ENCODE measurements around the gene CDK14. TPM values are rescaled to one million over a fixed set of nuclear protein-coding genes. Genes with fewer than 3 reads are reported as not detected.

CDK14 gene
- total and polyA plus RNA-seq, 10 of the 15 experiments (the other 5 are each of a cell fraction or from before 2014, with no cell fraction given), result 6.5 to 61.3 (median 24.2) TPM

DNA sequence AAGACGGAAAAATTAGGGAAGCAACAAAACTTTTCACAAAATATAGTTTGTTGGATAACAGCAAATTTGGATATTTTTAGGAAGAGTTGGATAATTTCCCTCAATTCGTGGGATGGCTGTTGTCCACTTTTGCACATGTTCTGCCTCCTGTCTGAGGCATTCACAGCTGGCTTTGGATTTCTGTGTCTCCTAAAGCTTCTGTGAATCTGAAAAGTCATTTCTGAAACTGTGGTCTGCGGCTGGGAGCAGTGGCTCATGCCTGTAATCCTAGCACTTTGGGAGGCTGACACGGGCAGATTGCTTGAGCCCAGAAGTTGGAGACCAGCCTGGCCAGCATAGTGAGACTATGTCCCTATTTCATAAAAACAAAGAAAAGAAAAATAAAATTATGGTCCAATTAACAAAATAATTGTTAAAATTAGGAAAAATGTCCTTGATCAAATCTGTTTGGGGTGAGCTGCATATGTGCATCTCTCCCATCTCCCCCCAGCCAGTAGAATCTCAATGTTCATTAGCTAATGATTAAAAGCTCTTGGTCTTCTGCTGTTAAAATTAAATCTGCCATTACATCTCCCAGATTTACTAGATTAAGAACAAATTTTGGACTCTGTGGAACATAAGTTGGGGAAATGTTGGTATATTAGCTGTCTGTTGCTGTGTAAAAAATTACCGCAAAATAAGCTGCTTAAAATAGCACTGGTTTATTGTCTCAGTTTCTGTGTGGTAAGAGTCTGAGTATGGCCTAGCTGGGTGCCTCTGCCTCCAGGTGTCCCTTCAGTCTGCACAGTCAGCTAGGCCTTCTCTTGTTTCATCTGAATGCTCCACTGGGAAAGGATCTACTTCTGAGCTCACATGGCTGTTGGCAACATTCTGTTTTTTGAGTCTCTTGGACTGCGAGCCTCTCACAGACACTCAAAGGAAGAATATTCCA lies 336.1 kb downstream of the CDK14 start (continued):
- TF ChIP-seq NKRF (conservative IDR thresholded peaks at IDR 0.05) (no peak), TCF3 (IDR thresholded peaks at IDR 0.05; ENCODE audit: borderline replicate concordance, insufficient read depth, low read depth, low read length) (peak; percentile 36; the same call in 1 of the 2 replicates), ATF7 (IDR thresholded peaks at IDR 0.05; ENCODE audit: low read depth) (0 out of 2 replicates have a peak, but pooled peaks have one; percentile 17), HCFC1 (IDR thresholded peaks at IDR 0.05; ENCODE audit: low read length) (no peak), CHD4 (IDR thresholded peaks at IDR 0.05) (no peak), SIX5 (IDR thresholded peaks at IDR 0.05; ENCODE audit: low read depth, low read length, severe bottlenecking) (no peak), CHD1 (IDR thresholded peaks at IDR 0.05; ENCODE audit: low read depth, low read length) (no peak), ASH2L (IDR thresholded peaks at IDR 0.05; ENCODE audit: borderline replicate concordance, low read depth) (peak; percentile 82; the same call in 1 of the 2 replicates), RFX5 (IDR thresholded peaks at IDR 0.05; ENCODE audit: low read depth, low read length) (no peak), ZBED1 (IDR thresholded peaks at IDR 0.05; ENCODE audit: borderline replicate concordance) (peak; percentile 54; the same call in 1 of the 2 replicates), NRF1 (conservative IDR thresholded peaks at IDR 0.05; ENCODE audit: low read depth, low read length) (no peak), JUND (IDR thresholded peaks at IDR 0.05; ENCODE audit: low read depth, low read length) (no peak), BCLAF1 (IDR thresholded peaks at IDR 0.05) (no peak), ZNF207 (IDR thresholded peaks at IDR 0.05; ENCODE audit: borderline replicate concordance) (no peak), RUNX3 (IDR thresholded peaks at IDR 0.05; ENCODE audit: low read length) (peak; percentile 96), ZNF217 (IDR thresholded peaks at IDR 0.05) (no peak), SUZ12 (IDR thresholded peaks at IDR 0.05; ENCODE audit: unreplicated experiment) (no peak)
- TF ChIP-seq, protein P1, sequence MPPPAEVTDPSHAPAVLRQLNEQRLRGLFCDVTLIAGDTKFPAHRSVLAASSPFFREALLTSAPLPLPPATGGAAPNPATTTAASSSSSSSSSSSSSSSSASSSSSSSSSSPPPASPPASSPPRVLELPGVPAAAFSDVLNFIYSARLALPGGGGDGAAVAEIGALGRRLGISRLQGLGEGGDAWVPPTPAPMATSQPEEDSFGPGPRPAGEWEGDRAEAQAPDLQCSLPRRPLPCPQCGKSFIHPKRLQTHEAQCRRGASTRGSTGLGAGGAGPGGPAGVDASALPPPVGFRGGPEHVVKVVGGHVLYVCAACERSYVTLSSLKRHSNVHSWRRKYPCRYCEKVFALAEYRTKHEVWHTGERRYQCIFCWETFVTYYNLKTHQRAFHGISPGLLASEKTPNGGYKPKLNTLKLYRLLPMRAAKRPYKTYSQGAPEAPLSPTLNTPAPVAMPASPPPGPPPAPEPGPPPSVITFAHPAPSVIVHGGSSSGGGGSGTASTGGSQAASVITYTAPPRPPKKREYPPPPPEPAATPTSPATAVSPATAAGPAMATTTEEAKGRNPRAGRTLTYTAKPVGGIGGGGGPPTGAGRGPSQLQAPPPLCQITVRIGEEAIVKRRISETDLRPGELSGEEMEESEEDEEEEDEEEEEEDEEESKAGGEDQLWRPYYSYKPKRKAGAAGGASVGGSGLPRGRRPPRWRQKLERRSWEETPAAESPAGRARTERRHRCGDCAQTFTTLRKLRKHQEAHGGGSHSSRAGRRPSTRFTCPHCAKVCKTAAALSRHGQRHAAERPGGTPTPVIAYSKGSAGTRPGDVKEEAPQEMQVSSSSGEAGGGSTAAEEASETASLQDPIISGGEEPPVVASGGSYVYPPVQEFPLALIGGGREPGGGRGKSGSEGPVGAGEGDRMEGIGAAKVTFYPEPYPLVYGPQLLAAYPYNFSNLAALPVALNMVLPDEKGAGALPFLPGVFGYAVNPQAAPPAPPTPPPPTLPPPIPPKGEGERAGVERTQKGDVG (CRISPR knock-in tag; IDR thresholded peaks at IDR 0.05), result no peak
- TF ChIP-seq, protein P2, sequence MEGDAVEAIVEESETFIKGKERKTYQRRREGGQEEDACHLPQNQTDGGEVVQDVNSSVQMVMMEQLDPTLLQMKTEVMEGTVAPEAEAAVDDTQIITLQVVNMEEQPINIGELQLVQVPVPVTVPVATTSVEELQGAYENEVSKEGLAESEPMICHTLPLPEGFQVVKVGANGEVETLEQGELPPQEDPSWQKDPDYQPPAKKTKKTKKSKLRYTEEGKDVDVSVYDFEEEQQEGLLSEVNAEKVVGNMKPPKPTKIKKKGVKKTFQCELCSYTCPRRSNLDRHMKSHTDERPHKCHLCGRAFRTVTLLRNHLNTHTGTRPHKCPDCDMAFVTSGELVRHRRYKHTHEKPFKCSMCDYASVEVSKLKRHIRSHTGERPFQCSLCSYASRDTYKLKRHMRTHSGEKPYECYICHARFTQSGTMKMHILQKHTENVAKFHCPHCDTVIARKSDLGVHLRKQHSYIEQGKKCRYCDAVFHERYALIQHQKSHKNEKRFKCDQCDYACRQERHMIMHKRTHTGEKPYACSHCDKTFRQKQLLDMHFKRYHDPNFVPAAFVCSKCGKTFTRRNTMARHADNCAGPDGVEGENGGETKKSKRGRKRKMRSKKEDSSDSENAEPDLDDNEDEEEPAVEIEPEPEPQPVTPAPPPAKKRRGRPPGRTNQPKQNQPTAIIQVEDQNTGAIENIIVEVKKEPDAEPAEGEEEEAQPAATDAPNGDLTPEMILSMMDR (IDR thresholded peaks at IDR 0.05 in 2 of 3, conservative IDR thresholded peaks at IDR 0.05 in 1 of 3; ENCODE audit: control insufficient read depth in 2 of 3, extremely low read depth in 1 of 3, insufficient read depth in 1 of 3, low read depth in 3 of 3, low read length in 3 of 3), result peak in 2 of 3 experiments; percentile 5 to 44; a peak in 2 of 6 replicates

Data from GM12878 (cell line).